Measurements from ENCODE around the gene DLG5.

The DLG5 gene

GRCh38 chr10:77834943-77835668, 91.4 kb downstream of the DLG5 start:
- Histone ChIP-seq H3K79me2 (ENCODE audit: low read length) (no peaks in the 10 kb centered on the region), H3K27me3 (ENCODE audit: low read depth, low read length) (no peaks in the 10 kb centered on the region), H3K36me3 (replicated peaks; ENCODE audit: low read depth, low read length) (no peaks in the 10 kb centered on the region)

GRCh38 chr10:77834540-77834939, 92.0 kb downstream of the DLG5 start:
- Histone ChIP-seq H4K20me1 (ENCODE audit: insufficient read depth, low read length) (no peaks in the 10 kb centered on the region), H3K9me3 (ENCODE audit: insufficient read depth, low read length) (no peaks in the 10 kb centered on the region), H3K36me3 (replicated peaks; ENCODE audit: low read depth, low read length) (no peaks in the 10 kb centered on the region), H3K9ac (ENCODE audit: low read length) (no peak overlapping the region), H3K4me3 (ENCODE audit: low read length) (no peak overlapping the region), H3K4me2 (ENCODE audit: low read length) (no peak overlapping the region), H3K4me1 (ENCODE audit: low read length) (peaks cover 25% of the 10 kb centered on the region), H3K79me2 (ENCODE audit: low read length) (no peaks in the 10 kb centered on the region), H3K27me3 (ENCODE audit: low read depth, low read length) (no peaks in the 10 kb centered on the region), H2AFZ (ENCODE audit: low read depth, low read length) (no peak overlapping the region), H3K27ac (ENCODE audit: low read length) (no peak overlapping the region)
- TF ChIP-seq EZH2phosphoT487 (IDR thresholded peaks at IDR 0.05; ENCODE audit: low read depth): no peak
- no peak for TF ChIP-seq CTCF (IDR thresholded peaks at IDR 0.05; ENCODE audit: low read depth, low read length)

More at GRCh38 chr10:77834943-77835668, 91.4 kb downstream of the DLG5 start:
- peaks cover 25% of the 10 kb centered on the region for H3K4me1 ChIP-seq (ENCODE audit: low read length)
- H3K9me3 ChIP-seq (ENCODE audit: insufficient read depth, low read length): no peaks in the 10 kb centered on the region
- H3K9ac ChIP-seq (ENCODE audit: low read length): no peak overlapping the region
- no peak overlapping the region for H3K27ac ChIP-seq (ENCODE audit: low read length)
- no peak overlapping the region for H3K4me3 ChIP-seq (ENCODE audit: low read length)
- no peaks in the 10 kb centered on the region for H4K20me1 ChIP-seq (ENCODE audit: insufficient read depth, low read length)
- H3K4me2 ChIP-seq (ENCODE audit: low read length): no peak overlapping the region
- TF ChIP-seq EZH2phosphoT487 (IDR thresholded peaks at IDR 0.05; ENCODE audit: low read depth): no peak
- no peak for TF ChIP-seq CTCF (IDR thresholded peaks at IDR 0.05; ENCODE audit: low read depth, low read length)
- H2AFZ ChIP-seq (ENCODE audit: low read depth, low read length): no peak overlapping the region

GRCh38 chr10:77833792-77834191, 92.8 kb downstream of the DLG5 start:
- no peaks in the 10 kb centered on the region for H4K20me1 ChIP-seq (ENCODE audit: insufficient read depth, low read length)
- H3K4me2 ChIP-seq (ENCODE audit: low read length): no peak overlapping the region
- H2AFZ ChIP-seq (ENCODE audit: low read depth, low read length): no peak overlapping the region
- no peak for TF ChIP-seq EZH2phosphoT487 (IDR thresholded peaks at IDR 0.05; ENCODE audit: low read depth)
- no peak for TF ChIP-seq CTCF (IDR thresholded peaks at IDR 0.05; ENCODE audit: low read depth, low read length)
- H3K4me3 ChIP-seq (ENCODE audit: low read length): no peak overlapping the region
- no peak overlapping the region for H3K9ac ChIP-seq (ENCODE audit: low read length)
- H3K27ac ChIP-seq (ENCODE audit: low read length): no peak overlapping the region
- peaks cover 25% of the 10 kb centered on the region for H3K4me1 ChIP-seq (ENCODE audit: low read length)
- no peaks in the 10 kb centered on the region for H3K79me2 ChIP-seq (ENCODE audit: low read length)
- no peaks in the 10 kb centered on the region for H3K9me3 ChIP-seq (ENCODE audit: insufficient read depth, low read length)
- no peaks in the 10 kb centered on the region for H3K36me3 ChIP-seq (replicated peaks; ENCODE audit: low read depth, low read length)
- no peaks in the 10 kb centered on the region for H3K27me3 ChIP-seq (ENCODE audit: low read depth, low read length)

- Histone ChIP-seq H3K4me1 (ENCODE audit: low read length) (peaks cover 25% of the 10 kb centered on the region), H2AFZ (ENCODE audit: low read depth, low read length) (no peak overlapping the region), H3K9ac (ENCODE audit: low read length) (no peak overlapping the region), H3K27me3 (ENCODE audit: low read depth, low read length) (no peaks in the 10 kb centered on the region), H3K4me3 (ENCODE audit: low read length) (no peak overlapping the region), H3K4me2 (ENCODE audit: low read length) (no peak overlapping the region), H4K20me1 (ENCODE audit: insufficient read depth, low read length) (no peaks in the 10 kb centered on the region), H3K36me3 (replicated peaks; ENCODE audit: low read depth, low read length) (no peaks in the 10 kb centered on the region), H3K9me3 (ENCODE audit: insufficient read depth, low read length) (no peaks in the 10 kb centered on the region), H3K79me2 (ENCODE audit: low read length) (no peaks in the 10 kb centered on the region), H3K27ac (ENCODE audit: low read length) (no peak overlapping the region)
- no peak for TF ChIP-seq CTCF (IDR thresholded peaks at IDR 0.05; ENCODE audit: low read depth, low read length)
- TF ChIP-seq EZH2phosphoT487 (IDR thresholded peaks at IDR 0.05; ENCODE audit: low read depth): no peak
These were observed 93.3 kb downstream of the DLG5 start for GRCh38 chr10:77833225-77833624.

Measured in OCI-LY3 (cell line).